Liver (tissue), 9 donors: ENCODE measurements around the gene ADAM19. TPM values are rescaled to one million over a fixed set of nuclear protein-coding genes. Genes with fewer than 3 reads are reported as not detected.

Experiments used
- DNase-seq: peaks from one replicate; pipeline ENCODE4 v3.0.0-alpha.2; 2017; ENCODE audit warnings: low spot score
- H3K27ac ChIP-seq, 2 donors: one replicate each; pipeline ENCODE4 v1.7.0; 2013; ENCODE audit warnings: inconsistent platforms in 2 of 2, low read length in 2 of 2, control low read depth in 1 of 2, low read depth in 1 of 2, mild to moderate bottlenecking in 1 of 2
- H3K27me3 ChIP-seq, 4 donors: one replicate each; pipeline versions ENCODE4 v1.6.1 to v1.7.0; 2013; ENCODE audit warnings: low read length in 3 of 4, inconsistent platforms in 1 of 4, mild to moderate bottlenecking in 1 of 4, moderate library complexity in 1 of 4; ENCODE audit not compliant: control insufficient read depth in 4 of 4, insufficient read depth in 4 of 4
- H3K36me3 ChIP-seq, 4 donors: one replicate each; pipeline versions ENCODE4 v1.6.1 to v1.7.0; 2013; ENCODE audit warnings: low read length in 3 of 4, mild to moderate bottlenecking in 3 of 4, low read depth in 1 of 4, moderate library complexity in 1 of 4; ENCODE audit not compliant: control insufficient read depth in 4 of 4, insufficient read depth in 3 of 4
- H3K4me1 ChIP-seq, 4 donors: one replicate each; pipeline versions ENCODE4 v1.6.1 to v1.7.0; 2013; ENCODE audit warnings: low read length in 3 of 4, mild to moderate bottlenecking in 3 of 4, moderate library complexity in 1 of 4; ENCODE audit not compliant: control insufficient read depth in 4 of 4, insufficient read depth in 4 of 4
- H3K4me3 ChIP-seq, 3 donors: one replicate each; pipeline versions ENCODE4 v1.6.1 to v1.7.0; 2013; ENCODE audit warnings: low read length in 3 of 3, control low read depth in 1 of 3, low read depth in 1 of 3, mild to moderate bottlenecking in 1 of 3
- H3K9ac ChIP-seq, 2 donors: one replicate each; pipeline ENCODE4 v1.7.0; 2013; ENCODE audit warnings: low read length in 2 of 2, mild to moderate bottlenecking in 2 of 2, moderate library complexity in 2 of 2, control low read depth in 1 of 2, low read depth in 1 of 2
- H3K9me3 ChIP-seq, 4 donors: one replicate each; pipeline versions ENCODE4 v1.6.1 to v1.7.0; 2013; ENCODE audit warnings: low read length in 3 of 4; ENCODE audit not compliant: control insufficient read depth in 4 of 4
- ATF3 ChIP-seq: IDR thresholded peaks from 2 replicates; pipeline ENCODE4 v1.6.1; 2016; ENCODE audit warnings: antibody characterized with exemption
- FOXA1 ChIP-seq: IDR thresholded peaks from 2 replicates; pipeline ENCODE4 v1.6.1; 2016; ENCODE audit warnings: antibody characterized with exemption
- FOXA2 ChIP-seq: IDR thresholded peaks from 2 replicates; pipeline ENCODE4 v1.6.1; 2016; ENCODE audit warnings: antibody characterized with exemption
- HNF4A ChIP-seq, 2 donors: conservative IDR thresholded peaks; 2 replicates each; pipeline ENCODE4 v1.6.1; 2016; ENCODE audit warnings: antibody characterized with exemption in 2 of 2, mild to moderate bottlenecking in 2 of 2
- HNF4G ChIP-seq: IDR thresholded peaks from 2 replicates; pipeline ENCODE4 v1.6.1; 2016; ENCODE audit warnings: antibody characterized with exemption
- JUND ChIP-seq, 2 donors: IDR thresholded peaks; 2 replicates each; pipeline ENCODE4 v1.6.1; 2016; ENCODE audit warnings: antibody characterized with exemption in 2 of 2
- MAX ChIP-seq: IDR thresholded peaks from 2 replicates; pipeline ENCODE4 v1.6.1; 2016; ENCODE audit warnings: antibody characterized with exemption
- RXRA ChIP-seq, 2 donors: IDR thresholded peaks; 2 replicates each; pipeline ENCODE4 v1.6.1; 2017 to 2018; ENCODE audit warnings: antibody characterized with exemption in 2 of 2, mild to moderate bottlenecking in 1 of 2
- SP1 ChIP-seq: IDR thresholded peaks from 2 replicates; pipeline ENCODE4 v1.6.1; 2018; ENCODE audit warnings: antibody characterized with exemption, mild to moderate bottlenecking
- TAF1 ChIP-seq: conservative IDR thresholded peaks from 2 replicates; pipeline ENCODE4 v1.6.1; 2016; ENCODE audit warnings: antibody characterized with exemption, mild to moderate bottlenecking
- YY1 ChIP-seq: IDR thresholded peaks from 2 replicates; pipeline ENCODE4 v1.6.1; 2016; ENCODE audit warnings: antibody characterized with exemption, mild to moderate bottlenecking
- ZBTB33 ChIP-seq: IDR thresholded peaks from 2 replicates; pipeline ENCODE4 v1.6.1; 2016; ENCODE audit warnings: antibody characterized with exemption
- WGBS: extraction: QIAGEN DNeasy Blood & Tissue Kit; methylation state at CpG from one replicate; pipeline ENCODE4 v1.1.7; 2013; 5-methylcytosine and 5-hydroxymethylcytosine counted together
- polyA plus RNA-seq, 2 donors: library from polyadenylated mRNA; stranded (reverse) in 1 of 2; unstranded in 1 of 2; fragments of 200-250 nt in 1 of 2; fragments of >200 nt in 1 of 2; fragmentation: Nextera tagmentation in 1 of 2; extraction: Ambion mirVana in 1 of 2; gene quantifications; one replicate each; pipeline versions ENCODE4 v1.2.1 to v1.2.3, GENCODE V29; 2013 to 2015
- total RNA-seq, 2 donors: library from RNA; depleted of rRNA; stranded (reverse); fragments of >200 nt; gene quantifications; one replicate each; pipeline ENCODE4 v1.2.3, GENCODE V29; 2014
- donor health status: healthy.
- donor health status: healthy.
- donor health status: healthy.
- donor health status: healthy.
- donor health status: healthy.

ADAM19 gene
- total and polyA plus RNA-seq, 4 donors: 2.4 to 7.1 (median 2.9) TPM

GRCh38 chr5:157486861-157487260, 88.7 kb downstream of the ADAM19 start:
- H3K4me3 ChIP-seq: no peak overlapping the region
- 87% methylated on average over 3 of the region's 3 CpGs for WGBS
- TF ChIP-seq HNF4A (conservative IDR thresholded peaks at IDR 0.05): no peak
- no peak for TF ChIP-seq ZBTB33
- no peak for TF ChIP-seq FOXA1
- no peak for TF ChIP-seq MAX
- TF ChIP-seq RXRA (IDR thresholded peaks at IDR 0.05): no peak
- TF ChIP-seq FOXA2: no peak
- no peak for TF ChIP-seq ATF3
- TF ChIP-seq TAF1: no peak
- no peak for TF ChIP-seq YY1
- no peak for DNase-seq
- peaks cover 0 to 17% (median 10%) of the 10 kb centered on the region in 4 donors for H3K36me3 ChIP-seq
- H3K27ac ChIP-seq: no peak overlapping the region
- no peaks in the 10 kb centered on the region for H3K9me3 ChIP-seq
- H3K27me3 ChIP-seq: no peaks in the 10 kb centered on the region
- peaks cover 0 to 16% (median 15%) of the 10 kb centered on the region in 4 donors for H3K4me1 ChIP-seq
- no peak overlapping the region for H3K9ac ChIP-seq

- 88% methylated on average over 8 of the region's 8 CpGs for WGBS
- TF ChIP-seq SP1: no peak
- TF ChIP-seq YY1: no peak
- no peak for TF ChIP-seq FOXA2
- no peak overlapping the region for H3K27ac ChIP-seq
- peaks cover 0 to 16% (median 15%) of the 10 kb centered on the region in 4 donors for H3K4me1 ChIP-seq
- no peak overlapping the region for H3K4me3 ChIP-seq
- peaks cover 0 to 15% (median 8%) of the 10 kb centered on the region in 4 donors for H3K36me3 ChIP-seq
- DNase-seq: no peak
- H3K9ac ChIP-seq: no peak overlapping the region
- no peaks in the 10 kb centered on the region for H3K27me3 ChIP-seq
- H3K9me3 ChIP-seq: no peaks in the 10 kb centered on the region
Observed at GRCh38 chr5:157486221-157486681, 89.3 kb downstream of the ADAM19 start.

- Histone ChIP-seq H3K9ac (no peak overlapping the region), H3K4me1 (peaks cover 0 to 16% (median 15%) of the 10 kb centered on the region in 4 donors), H3K36me3 (peaks cover 0 to 13% (median 8%) of the 10 kb centered on the region in 4 donors), H3K27me3 (no peaks in the 10 kb centered on the region), H3K4me3 (no peak overlapping the region), H3K27ac (no peak overlapping the region), H3K9me3 (no peaks in the 10 kb centered on the region)
- DNase-seq: no peak
- WGBS: 94% methylated on average over 3 of the region's 3 CpGs
- no peak for TF ChIP-seq HNF4G
Observed at GRCh38 chr5:157485811-157486210, 89.8 kb downstream of the ADAM19 start.

GRCh38 chr5:157485340-157485739, 90.2 kb downstream of the ADAM19 start:
- H3K9ac ChIP-seq: no peak overlapping the region
- DNase-seq: no peak
- no peak overlapping the region for H3K27ac ChIP-seq
- no peaks in the 10 kb centered on the region for H3K27me3 ChIP-seq
- H3K9me3 ChIP-seq: no peaks in the 10 kb centered on the region
- peaks cover 0 to 13% (median 8%) of the 10 kb centered on the region in 4 donors for H3K36me3 ChIP-seq
- 64% methylated on average over 2 of the region's 2 CpGs for WGBS
- peaks cover 0 to 19% (median 18%) of the 10 kb centered on the region in 4 donors for H3K4me1 ChIP-seq
- no peak overlapping the region for H3K4me3 ChIP-seq
- TF ChIP-seq JUND (IDR thresholded peaks at IDR 0.05) (peak in 1 of 2 donors; percentile 3), MAX (no peak), HNF4A (conservative IDR thresholded peaks at IDR 0.05) (peak; percentile 62 to 69), SP1 (peak; percentile 5), HNF4G (peak; percentile 22)
